GM13976 (cell line): Measurements from ENCODE around the gene DHDH.
A peak's percentile ranks its signal among the peaks of the same experiment; 100 is the strongest.

Source experiments
- DNase-seq: peaks from one replicate; pipeline ENCODE4 v3.0.0; 2012; ENCODE audit warnings: low spot score
- CTCF ChIP-seq: IDR thresholded peaks from 2 replicates; pipeline ENCODE4 v1.5.1; 2012; ENCODE audit warnings: borderline replicate concordance, mild to moderate bottlenecking; ENCODE audit not compliant: insufficient read depth; ENCODE audit errors: extremely low read depth, missing control alignments, control extremely low read depth
- in situ Hi-C: fragments of 300-500 bp; cut with MboI; formaldehyde crosslinking; loops from one replicate; pipeline ENCODE4 v1.12.0; 2022; ENCODE audit warnings: low sequenced_read_pairs, mixed read lengths, inconsistent platforms; ENCODE audit not compliant: unreplicated experiment

DHDH gene

GRCh38 chr19:48964205-48965039 is 30.9 kb downstream of the DHDH start:
- TF ChIP-seq CTCF, result no peak
- in situ Hi-C loops, result no loop called here
- DNase-seq, result no peak

GRCh38 chr19:48965040-48965805 is 31.7 kb downstream of the DHDH start, which contains the start of gene FTL:
Gene FTL, plus strand, starts transcription at chr19:48965309. Its CDS starts 199 bp downstream, at chr19:48965508.
- no peak for TF ChIP-seq CTCF
- peak; percentile 98 for DNase-seq
- in situ Hi-C loops, result no loop called here

- peak; percentile 81 for DNase-seq
- in situ Hi-C loops, result no loop called here
- TF ChIP-seq CTCF, result no peak
Measured at GRCh38 chr19:48965806-48966540, 32.5 kb downstream of the DHDH start.

- no peak for TF ChIP-seq CTCF
- in situ Hi-C loops, result no loop called here
- no peak for DNase-seq
Measured at GRCh38 chr19:48966541-48967345, 33.2 kb downstream of the DHDH start.

GRCh38 chr19:48967346-48968178 is 34.1 kb downstream of the DHDH start:
- no peak for TF ChIP-seq CTCF
- in situ Hi-C loops, result no loop called here
- no peak for DNase-seq
